CD4-positive, alpha-beta T cell (primary cell): ENCODE measurements around the gene ACAP2. TPM values are rescaled to one million over a fixed set of nuclear protein-coding genes. Genes with fewer than 3 reads are reported as not detected.

Source experiments
- ATAC-seq: fragments of 200-7000 bp; cut with Tn5 transposase; one replicate; pipeline ENCODE4 v1.10.0; 2022; ENCODE audit warnings: mild to moderate bottlenecking; ENCODE audit not compliant: poor library complexity
- CTCF ChIA-PET: fragments of 350-600 bp; sonication (Branson Sonifier 250); formaldehyde crosslinking; loops from one replicate; lab custom pipeline; 2021; ENCODE audit warnings: antibody characterized with exemption, inconsistent platforms; lab: Charles Lee
- POLR2A ChIA-PET: fragments of 350-600 bp; sonication (Branson Sonifier 250); formaldehyde crosslinking; loops from one replicate; lab custom pipeline; 2021; ENCODE audit warnings: antibody characterized with exemption, inconsistent platforms; lab: Charles Lee
- DNase-seq, 14 experiments: peaks; one replicate each; pipeline ENCODE4 v3.0.0-alpha.2; 2013 to 2020; ENCODE audit warnings: mixed read lengths in 2 of 14
- H3K27ac ChIP-seq, 2 donors: one replicate each; pipeline versions ENCODE4 v1.5.1 to v1.7.0; 2013; ENCODE audit warnings: low read length in 2 of 2, low read depth in 1 of 2, mild to moderate bottlenecking in 1 of 2
- H3K27me3 ChIP-seq, 2 experiments: 1 replicate in 1 of 2; 2 replicates in 1 of 2; pipeline versions ENCODE4 v1.6.1 to v1.7.0; 2013; ENCODE audit warnings: low read length in 2 of 2, control low read depth in 1 of 2, mild to moderate bottlenecking in 1 of 2, moderate library complexity in 1 of 2; ENCODE audit not compliant: insufficient read depth in 2 of 2, control insufficient read depth in 1 of 2
- H3K36me3 ChIP-seq: one replicate; pipeline ENCODE4 v1.6.1; 2013; ENCODE audit warnings: low read length, control low read depth; ENCODE audit not compliant: insufficient read depth
- H3K4me1 ChIP-seq: one replicate; pipeline ENCODE4 v1.6.1; 2013; ENCODE audit warnings: low read length, control low read depth; ENCODE audit not compliant: insufficient read depth
- H3K4me3 ChIP-seq: one replicate; pipeline ENCODE4 v1.5.1; 2013; ENCODE audit warnings: mild to moderate bottlenecking, low read length, moderate library complexity
- H3K9me3 ChIP-seq, 2 experiments: 1 replicate in 1 of 2; 2 replicates in 1 of 2; pipeline versions ENCODE4 v1.6.1 to v1.7.0; 2013; ENCODE audit warnings: low read length in 2 of 2, mild to moderate bottlenecking in 2 of 2, control low read depth in 1 of 2, moderate library complexity in 1 of 2; ENCODE audit not compliant: control insufficient read depth in 1 of 2, insufficient read depth in 1 of 2
- H3K27ac Mint-ChIP-seq: one replicate; pipeline ENCODE4 v1.8.0; 2020; ENCODE audit warnings: mixed read lengths
- H3K27me3 Mint-ChIP-seq: one replicate; pipeline ENCODE4 v1.8.0; 2021; ENCODE audit warnings: mixed read lengths
- H3K36me3 Mint-ChIP-seq: one replicate; pipeline ENCODE4 v1.8.0; 2021; ENCODE audit warnings: low read depth, mixed read lengths
- H3K4me1 Mint-ChIP-seq: one replicate; pipeline ENCODE4 v1.8.0; 2021; ENCODE audit warnings: low read depth, mixed read lengths
- H3K4me3 Mint-ChIP-seq: one replicate; pipeline ENCODE4 v1.8.0; 2020; ENCODE audit warnings: mild to moderate bottlenecking, mixed read lengths
- H3K9me3 Mint-ChIP-seq: one replicate; pipeline ENCODE4 v1.8.0; 2020; ENCODE audit warnings: mixed read lengths
- CTCF ChIP-seq: fragments of 200-600 bp; IDR thresholded peaks from one replicate; pipeline ENCODE4 v1.8.0; 2022; ENCODE audit warnings: antibody characterized with exemption, mild to moderate bottlenecking
- intact Hi-C, 2 experiments: fragments of 100-400 bp; cut with DNase I in 1 of 2; cut with micrococcal nuclease in 1 of 2; formaldehyde crosslinking; loops; one replicate each; pipeline versions ENCODE4 v1.15.1 to v1.9.0; 2023 to 2025; cut with DNase I, micrococcal nuclease
- total RNA-seq, 174 experiments: library from RNA in 2 of 174; stranded (reverse) in 2 of 174; gene quantifications; one replicate each; pipeline ENCODE4 v1.2.3 and lab custom pipeline; 2021 to 2026

The ACAP2 gene
- total RNA-seq, 2 experiments from 2014 or later, result 50.7 to 51.4 TPM

- no peaks in the 10 kb centered on the region for H3K27me3 ChIP-seq
- Mint-ChIP-seq H3K9me3 (no peaks in the 10 kb centered on the region), H3K27me3 (no peaks in the 10 kb centered on the region), H3K36me3 (no peaks in the 10 kb centered on the region), H3K4me3 (peak within 1 kb of the TSS; percentile 95), H3K4me1 (peaks cover 15% of the 10 kb centered on the region), H3K27ac (peak within 1 kb of the TSS; percentile 80)
- POLR2A ChIA-PET, result interaction anchor here (0.6 to 2.9 kb wide), 25 partner anchors 9 to 874 kb away, joined by 3 to 36 read pairs (median 4); partner anchors contain the start of genes ACAP2, FAM43A, LSG1 and PPP1R2
- DNase-seq (peak; percentile 82 to 94 (median 88)), ATAC-seq (peak; percentile 84)
- H3K4me3 ChIP-seq, result peak within 1 kb of the TSS; percentile 69
- H3K9me3 ChIP-seq, result no peaks in the 10 kb centered on the region
- peak within 1 kb of the TSS in 1 of 2 donors; percentile 38 for H3K27ac ChIP-seq
- peak; percentile 34 for TF ChIP-seq CTCF
- CTCF ChIA-PET, result interaction anchor here (0.6 to 3.1 kb wide), 38 partner anchors 10 to 643 kb away, joined by 3 to 62 read pairs (median 4); partner anchors contain the start of gene LSG1
- peaks cover 31% of the 10 kb centered on the region for H3K4me1 ChIP-seq
- peaks cover 5% of the 10 kb centered on the region for H3K36me3 ChIP-seq
- intact Hi-C loops, result loop anchor here (1.0 to 10.0 kb wide), 9 partner anchors 11 to 636 kb away; partner anchors contain the start of genes ACAP2 (in 2 of the 2) and PPP1R2 (in 1 of the 2)
Measured at GRCh38 chr3:195270817-195271409, 171.9 kb downstream of the ACAP2 start, which contains the start of gene XXYLT1. TSS of gene XXYLT1 (minus strand) at chr3:195271159. CDS start at chr3:195271058, 101 bp downstream.

GRCh38 chr3:195270079-195270816 is 172.6 kb downstream of the ACAP2 start:
- intact Hi-C loops, result loop anchor here (2.0 to 10.0 kb wide), 7 partner anchors 172 to 637 kb away; partner anchors contain the start of genes ACAP2 (in 2 of the 2) and PPP1R2 (in 1 of the 2)
- Histone ChIP-seq H3K27me3 (no peaks in the 10 kb centered on the region), H3K36me3 (peaks cover 5% of the 10 kb centered on the region), H3K27ac (no peak overlapping the region), H3K4me3 (peak overlapping the region; percentile 69), H3K9me3 (no peaks in the 10 kb centered on the region), H3K4me1 (peaks cover 31% of the 10 kb centered on the region)
- ATAC-seq (no peak), DNase-seq (peak in 7 of 14 experiments; percentile 13 to 65 (median 40))
- Mint-ChIP-seq H3K27ac (peak overlapping the region; percentile 79), H3K4me3 (peak overlapping the region; percentile 88), H3K4me1 (peaks cover 15% of the 10 kb centered on the region), H3K27me3 (no peaks in the 10 kb centered on the region), H3K9me3 (no peaks in the 10 kb centered on the region), H3K36me3 (peaks cover 4% of the 10 kb centered on the region)
- no peak for TF ChIP-seq CTCF
- ChIA-PET POLR2A (interaction anchor here (0.7 to 2.9 kb wide), 19 partner anchors 8 to 873 kb away, joined by 3 to 36 read pairs (median 6); partner anchors contain the start of genes ACAP2, LSG1 and PPP1R2), CTCF (interaction anchor here (0.7 to 3.1 kb wide), 23 partner anchors 11 to 598 kb away, joined by 3 to 62 read pairs (median 7); partner anchors contain the start of gene LSG1)
